ENCODE data around the gene RALGAPA2. TPM values are rescaled to one million over a fixed set of nuclear protein-coding genes. Genes with fewer than 3 reads are reported as not detected.

The RALGAPA2 gene
- total RNA-seq, 4 donors from 2014 or later = 20.1 to 27.7 (median 23.0) TPM

GRCh38 chr20:20386192-20386591, 326.3 kb downstream of the RALGAPA2 start:
- Histone ChIP-seq H3K9me3 (no peaks in the 10 kb centered on the region), H3K4me3 (no peak overlapping the region), H3K27ac (replicated peaks in 1 of 4) (no peak overlapping the region), H3K27me3 (peaks cover 0 to 26% (median 3%) of the 10 kb centered on the region in 4 donors), H3K4me1 (no peaks in the 10 kb centered on the region), H3K36me3 (peaks cover 0 to 16% (median 8%) of the 10 kb centered on the region in 4 donors)
- intact Hi-C loops (cut with DNase I) = no loop called here
- no peak for DNase-seq (ENCODE audit: extremely low spot score)
- WGBS = 62% methylated on average over 9 of the region's 9 CpGs
- no peak for TF ChIP-seq POLR2AphosphoS5 (IDR thresholded peaks at IDR 0.05)

DNA sequence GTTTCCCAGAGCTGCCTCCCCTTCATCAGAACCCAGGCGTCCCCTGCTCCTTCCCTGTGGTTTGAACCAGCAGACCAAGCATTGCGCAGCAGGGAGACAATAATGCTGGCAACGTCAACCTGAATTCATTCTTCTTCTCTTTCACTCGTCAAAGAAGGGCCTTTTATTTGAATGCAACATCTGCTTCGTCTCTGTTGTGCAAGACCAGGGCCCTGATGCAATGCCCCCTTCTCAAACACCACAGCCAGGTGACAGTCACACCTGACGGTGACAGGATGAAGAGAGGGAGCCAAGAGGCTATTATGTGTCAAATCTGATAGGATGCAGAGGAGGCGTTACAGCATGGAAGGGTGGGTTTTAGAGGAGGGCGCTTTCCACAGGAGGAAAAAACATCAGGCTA, 336.6 kb downstream of the RALGAPA2 start:
- H3K9me3 ChIP-seq = peaks cover 0 to 7% (median 4%) of the 10 kb centered on the region in 4 donors
- H3K27me3 ChIP-seq = peaks cover 0 to 60% (median 7%) of the 10 kb centered on the region in 4 donors
- H3K4me1 ChIP-seq = no peaks in the 10 kb centered on the region
- no peak overlapping the region for H3K27ac ChIP-seq (replicated peaks in 1 of 4)
- intact Hi-C loops (cut with DNase I) = no loop called here
- TF ChIP-seq POLR2AphosphoS5 (IDR thresholded peaks at IDR 0.05) (no peak), POLR2A (IDR thresholded peaks at IDR 0.05; ENCODE audit: low read depth) (no peak), EP300 (IDR thresholded peaks at IDR 0.05) (no peak), CTCF (IDR thresholded peaks at IDR 0.05) (no peak)
- H3K36me3 ChIP-seq = no peaks in the 10 kb centered on the region
- H3K4me3 ChIP-seq = no peak overlapping the region
- WGBS = 55% methylated on average over 8 of the region's 8 CpGs
- DNase-seq (ENCODE audit: extremely low spot score) = no peak

- 51% methylated on average over 10 of the region's 17 CpGs for WGBS
- no peaks in the 10 kb centered on the region for H3K9me3 ChIP-seq
- no peak overlapping the region for H3K4me3 ChIP-seq
- H3K36me3 ChIP-seq = no peaks in the 10 kb centered on the region
- TF ChIP-seq POLR2A (IDR thresholded peaks at IDR 0.05; ENCODE audit: low read depth) (no peak), CTCF (IDR thresholded peaks at IDR 0.05) (no peak), POLR2AphosphoS5 (IDR thresholded peaks at IDR 0.05) (no peak), EP300 (IDR thresholded peaks at IDR 0.05) (no peak)
- peaks cover 5 to 19% (median 15%) of the 10 kb centered on the region in 4 donors for H3K4me1 ChIP-seq
- H3K27ac ChIP-seq (replicated peaks in 1 of 4) = no peak overlapping the region
- intact Hi-C loops (cut with DNase I) = no loop called here
- no peak for DNase-seq (ENCODE audit: extremely low spot score)
- H3K27me3 ChIP-seq = peaks cover 5 to 82% (median 21%) of the 10 kb centered on the region in 4 donors
These were observed 339.3 kb downstream of the RALGAPA2 start for GRCh38 chr20:20373091-20373571.

DNA sequence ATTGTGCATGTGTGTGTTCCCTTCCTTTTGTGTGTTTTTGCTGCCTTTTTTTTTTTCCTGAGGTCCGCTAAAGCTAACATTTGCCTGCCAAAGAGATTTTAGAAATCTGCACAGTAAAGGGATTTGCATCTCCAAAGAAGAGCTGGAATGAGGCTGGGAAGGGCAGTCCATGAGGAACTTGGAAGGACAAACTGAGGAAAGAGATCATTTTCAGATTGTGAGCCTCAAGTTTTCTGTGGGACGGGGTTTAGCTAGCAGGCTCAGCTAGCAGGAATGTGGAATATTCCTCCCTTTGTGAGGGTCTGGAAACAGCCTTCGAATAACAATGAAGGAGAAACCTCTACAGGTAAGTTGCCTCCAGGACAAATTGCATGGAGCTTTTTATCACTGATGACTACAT, 340.8 kb downstream of the RALGAPA2 start:
- intact Hi-C loops (cut with DNase I) = no loop called here
- no peaks in the 10 kb centered on the region for H3K36me3 ChIP-seq
- no peak for DNase-seq (ENCODE audit: extremely low spot score)
- peaks cover 5 to 92% (median 30%) of the 10 kb centered on the region in 4 donors for H3K27me3 ChIP-seq
- peaks cover 10 to 34% (median 29%) of the 10 kb centered on the region in 4 donors for H3K4me1 ChIP-seq
- H3K27ac ChIP-seq (replicated peaks in 1 of 4) = no peak overlapping the region
- H3K9me3 ChIP-seq = no peaks in the 10 kb centered on the region
- TF ChIP-seq POLR2A (IDR thresholded peaks at IDR 0.05; ENCODE audit: low read depth) (no peak), CTCF (IDR thresholded peaks at IDR 0.05) (no peak), POLR2AphosphoS5 (IDR thresholded peaks at IDR 0.05) (no peak), EP300 (IDR thresholded peaks at IDR 0.05) (no peak)
- WGBS = 21% methylated on average over 3 of the region's 3 CpGs
- no peak overlapping the region for H3K4me3 ChIP-seq

DNA sequence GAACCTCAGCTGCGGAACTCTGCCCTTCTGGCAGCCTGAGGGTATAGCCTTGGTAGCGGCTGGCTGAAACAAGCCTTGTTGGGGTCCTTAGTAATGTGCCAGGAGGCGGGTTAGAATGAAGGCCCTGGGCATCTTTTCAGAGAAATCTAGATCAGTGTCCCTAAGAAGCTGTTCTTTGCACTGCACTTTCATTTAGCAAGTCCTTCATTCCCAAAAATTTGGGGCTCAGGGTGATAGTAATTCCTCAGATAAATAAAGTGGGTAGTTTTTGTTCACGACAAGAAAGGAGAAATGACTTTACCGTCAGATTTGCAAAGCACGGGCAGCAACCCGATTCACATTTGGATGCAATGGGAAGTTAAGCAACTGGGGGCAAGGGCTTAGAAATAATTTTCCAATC, 341.4 kb downstream of the RALGAPA2 start:
- H3K27me3 ChIP-seq = peaks cover 5 to 98% (median 35%) of the 10 kb centered on the region in 4 donors
- 19% methylated on average over 7 of the region's 7 CpGs for WGBS
- no peak overlapping the region for H3K4me3 ChIP-seq
- TF ChIP-seq CTCF (IDR thresholded peaks at IDR 0.05) (no peak), POLR2AphosphoS5 (IDR thresholded peaks at IDR 0.05) (no peak), POLR2A (IDR thresholded peaks at IDR 0.05; ENCODE audit: low read depth) (no peak), EP300 (IDR thresholded peaks at IDR 0.05) (no peak)
- no peaks in the 10 kb centered on the region for H3K36me3 ChIP-seq
- intact Hi-C loops (cut with DNase I) = no loop called here
- H3K27ac ChIP-seq (replicated peaks in 1 of 4) = no peak overlapping the region
- H3K4me1 ChIP-seq = peaks cover 11 to 36% (median 33%) of the 10 kb centered on the region in 4 donors
- H3K9me3 ChIP-seq = no peaks in the 10 kb centered on the region
- DNase-seq (ENCODE audit: extremely low spot score) = no peak

All from esophagus muscularis mucosa (tissue), 4 donors.